ENCODE measurements around the gene SH3BP4.

GRCh38 chr2:234977228-234977679 is 25.4 kb downstream of the SH3BP4 start:
- no peak for TF ChIP-seq CTCF (IDR thresholded peaks at IDR 0.05)
- no peak for TF ChIP-seq POLR2A (IDR thresholded peaks at IDR 0.05)

Measured in gastroesophageal sphincter (tissue), 3 donors.